NCI-H1092 treated with DMSO at 0.1 percent for 48 hours (cell line): Measurements from ENCODE around the gene AGER.
"Not testable (repeated sequence)": the region's sequence is repeated elsewhere in the genome, so short reads cannot be mapped to it uniquely, and the experiment has no call there.

ENCODE experiments used
- DNase-seq: peaks from one replicate; lab custom pipeline; 2025; lab: John Stamatoyannopoulos, UW

Gene AGER

GRCh38 chr6:32198866-32199265 lies 14.8 kb upstream of the AGER start:
- DNase-seq: no peak

- no peak for DNase-seq
Measured at GRCh38 chr6:32198345-32198696, 14.3 kb upstream of the AGER start.

DNA sequence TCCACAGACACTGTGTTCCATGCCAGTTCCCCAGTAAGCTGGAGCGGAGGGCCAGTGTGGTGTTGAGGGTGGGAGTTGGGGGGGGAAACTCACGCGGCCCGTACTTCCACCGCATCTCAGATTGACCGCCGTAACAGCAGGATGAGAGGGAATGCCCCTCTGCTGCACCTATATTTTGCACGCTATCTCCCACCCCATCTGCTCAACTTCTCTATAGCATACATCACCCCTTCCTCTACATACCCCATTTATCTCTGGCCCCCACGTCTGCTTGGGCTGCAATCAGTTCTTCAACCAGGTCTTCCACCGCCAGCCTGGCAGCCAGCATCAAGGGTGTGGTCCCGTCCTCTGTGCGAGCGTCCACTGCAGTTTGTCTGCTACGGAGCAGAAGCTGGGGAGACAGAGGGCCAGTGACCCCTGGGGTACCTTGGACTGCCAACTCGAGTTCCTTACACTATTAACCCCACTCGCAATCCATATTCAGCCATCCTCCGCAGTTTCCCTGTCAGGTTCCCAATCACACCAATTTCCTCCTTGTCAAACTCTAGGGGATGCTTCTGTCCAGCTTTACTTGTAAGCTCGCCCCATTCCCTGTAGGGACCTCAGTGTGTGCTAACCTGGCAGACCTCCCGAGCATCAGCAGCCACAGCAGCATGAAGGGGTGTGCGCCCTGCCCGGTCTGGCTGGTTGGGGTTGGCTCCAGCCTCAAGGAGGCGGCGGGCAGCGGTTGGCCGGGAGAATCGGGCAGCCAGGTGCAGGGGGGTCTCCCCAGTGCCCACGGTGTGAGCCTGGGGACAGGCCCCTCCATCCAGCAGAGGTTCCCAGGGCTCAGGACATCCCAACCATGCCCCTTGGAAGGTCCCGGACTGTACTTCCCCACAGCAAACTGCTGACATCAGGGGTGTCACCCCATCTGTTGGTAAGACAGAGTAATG lies 12.9 kb upstream of the AGER start:
- no peak for DNase-seq

GRCh38 chr6:32195902-32196681 lies 12.0 kb upstream of the AGER start:
- peak; percentile 68 for DNase-seq

GRCh38 chr6:32195652-32195901 lies 11.5 kb upstream of the AGER start:
- peak; percentile 95 for DNase-seq

GRCh38 chr6:32194825-32195651 lies 11.0 kb upstream of the AGER start:
- DNase-seq: peak; percentile 16

DNA sequence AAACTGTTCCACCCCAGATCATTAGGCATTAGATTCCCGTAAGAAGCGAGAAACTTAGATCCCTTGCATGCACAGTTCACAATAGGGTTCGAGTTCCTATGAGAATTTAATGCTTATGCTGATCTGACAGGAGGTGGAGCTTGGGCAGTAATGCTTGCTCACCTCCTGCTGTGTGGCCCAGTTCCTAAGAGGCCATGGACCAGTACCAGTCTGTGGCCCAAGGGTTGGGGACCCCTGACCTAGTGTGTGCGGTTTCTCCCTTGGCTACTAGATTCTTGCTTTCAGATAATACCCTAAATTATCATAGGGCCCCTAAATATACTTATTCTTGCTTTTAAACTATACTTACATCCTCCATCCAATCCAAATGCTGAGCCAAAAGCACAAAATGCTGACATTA lies 10.3 kb upstream of the AGER start:
- no peak for DNase-seq

DNA sequence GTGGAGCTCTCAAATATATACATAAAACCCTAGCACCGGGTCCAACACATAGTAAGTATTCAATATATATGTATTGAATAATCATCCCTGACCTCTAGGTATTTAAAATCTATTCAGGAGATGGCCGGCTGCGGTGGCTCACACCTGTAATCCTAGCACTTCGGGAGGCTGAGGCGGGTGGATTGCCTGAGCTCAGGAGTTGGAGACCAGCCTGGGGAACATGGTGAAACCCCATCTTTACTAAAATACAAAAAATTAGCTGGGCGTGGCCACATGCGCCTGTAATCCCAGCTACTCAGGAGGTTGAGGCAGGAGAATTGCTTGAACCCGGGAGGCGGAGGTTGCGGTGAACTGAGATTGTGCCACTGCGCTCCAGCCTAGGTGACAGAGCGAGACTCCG lies 9.0 kb upstream of the AGER start:
- DNase-seq: not testable (repeated sequence)

- no peak for DNase-seq
Measured at GRCh38 chr6:32192608-32193039, 8.6 kb upstream of the AGER start, which contains the start of gene GPSM3. GPSM3 (minus strand) TSS chr6:32192643; CDS start chr6:32192513, 130 bp downstream.

GRCh38 chr6:32191696-32192607 lies 7.9 kb upstream of the AGER start:
- no peak for DNase-seq

- DNase-seq: no peak
Measured at GRCh38 chr6:32190911-32191677, 7.0 kb upstream of the AGER start.

GRCh38 chr6:32190054-32190851 lies 6.2 kb upstream of the AGER start, which contains the start of gene PBX2:
PBX2 (minus strand) TSS chr6:32190202; CDS start chr6:32189915, 287 bp downstream.
- peak; percentile 78 for DNase-seq

DNA sequence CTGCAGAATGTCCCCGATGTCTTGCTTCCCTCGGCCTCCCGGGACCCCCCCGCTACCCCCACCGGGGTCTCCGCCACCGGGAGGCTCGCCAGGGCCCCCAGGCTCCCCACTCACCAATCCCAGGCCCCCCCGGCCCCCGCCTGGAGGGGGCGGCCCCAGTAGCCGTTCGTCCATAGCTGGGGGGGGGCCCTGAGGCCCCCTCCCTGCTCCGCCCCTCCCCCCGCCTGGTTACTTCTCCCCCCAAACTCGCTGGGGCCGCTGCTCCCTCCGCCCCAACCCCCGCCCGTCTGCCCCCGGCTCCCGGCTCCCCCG lies 5.6 kb upstream of the AGER start:
- DNase-seq: no peak

GRCh38 chr6:32189069-32189741 lies 5.2 kb upstream of the AGER start:
- DNase-seq: no peak

DNA sequence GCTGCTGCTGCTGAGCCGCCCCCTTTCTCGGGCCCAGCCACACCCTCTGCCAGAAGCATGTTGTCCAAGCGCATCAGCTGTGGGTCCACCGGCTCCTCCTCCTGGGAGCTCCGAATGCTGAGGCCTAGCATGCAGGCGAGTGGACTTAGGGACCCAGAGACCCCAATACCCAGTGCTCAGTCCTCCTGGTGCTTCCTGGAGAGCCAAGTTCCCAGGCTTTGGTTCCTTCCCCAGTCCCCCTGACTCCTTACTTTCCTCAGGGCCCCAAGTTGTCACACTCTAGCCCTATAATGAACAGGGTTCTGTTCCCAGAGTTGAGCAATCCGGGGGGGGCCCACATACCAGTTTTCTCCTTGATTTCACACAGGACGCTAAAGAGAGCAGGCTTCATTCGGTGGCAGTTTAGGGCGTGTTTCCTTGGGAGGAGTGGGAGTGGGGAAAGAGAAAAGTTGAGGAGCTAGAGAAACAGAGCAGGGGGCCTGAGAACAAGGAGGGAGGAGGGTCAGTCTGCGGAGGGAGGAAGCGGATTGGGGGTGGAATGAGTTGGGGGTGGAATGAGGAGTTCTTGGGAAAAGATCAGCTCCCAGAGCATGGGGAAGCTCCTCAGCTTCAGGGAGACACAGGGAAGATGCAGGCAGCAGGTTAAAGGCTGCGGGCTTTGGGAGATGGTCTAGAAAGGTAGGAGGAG lies 4.5 kb upstream of the AGER start:
- no peak for DNase-seq

DNA sequence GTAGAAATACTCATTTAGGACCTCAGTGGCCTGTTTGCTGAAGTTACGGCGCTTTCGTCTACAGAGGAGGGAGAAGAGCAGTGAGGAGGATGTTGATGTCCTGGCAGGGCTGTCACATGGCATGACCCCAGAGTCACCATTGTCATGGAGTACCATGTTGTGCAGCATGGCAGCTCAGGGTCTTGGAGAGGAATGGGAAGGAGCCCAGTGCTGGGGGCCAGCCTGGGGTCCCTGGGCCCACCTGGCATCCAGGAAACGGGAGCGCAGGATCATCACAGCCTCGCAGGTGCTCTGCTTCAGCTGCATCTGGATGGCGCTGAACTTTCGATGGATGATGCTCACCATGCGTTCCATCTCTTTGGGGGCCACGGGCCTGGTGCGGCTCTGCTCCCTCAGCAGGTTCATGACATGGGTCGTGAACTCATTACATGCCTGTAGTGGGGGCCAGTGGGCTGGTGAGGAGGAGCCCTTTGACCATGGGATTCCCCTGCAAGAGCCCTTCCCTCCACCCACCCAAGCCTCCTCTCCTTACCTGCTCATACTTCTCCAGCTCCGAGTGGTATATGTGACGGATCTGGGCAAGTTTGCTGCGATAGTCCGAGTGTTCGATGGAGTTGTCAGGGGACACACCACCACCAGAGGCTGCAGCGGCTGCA lies 3.8 kb upstream of the AGER start:
- not testable (repeated sequence) for DNase-seq

GRCh38 chr6:32187009-32187709 lies 3.1 kb upstream of the AGER start:
- no peak for DNase-seq
